ENCODE measurements around the gene SPNS2. TPM values are rescaled to one million over a fixed set of nuclear protein-coding genes. Genes with fewer than 3 reads are reported as not detected.

SPNS2 gene
- total RNA-seq, 1 donor, result 0.43 TPM

DNA sequence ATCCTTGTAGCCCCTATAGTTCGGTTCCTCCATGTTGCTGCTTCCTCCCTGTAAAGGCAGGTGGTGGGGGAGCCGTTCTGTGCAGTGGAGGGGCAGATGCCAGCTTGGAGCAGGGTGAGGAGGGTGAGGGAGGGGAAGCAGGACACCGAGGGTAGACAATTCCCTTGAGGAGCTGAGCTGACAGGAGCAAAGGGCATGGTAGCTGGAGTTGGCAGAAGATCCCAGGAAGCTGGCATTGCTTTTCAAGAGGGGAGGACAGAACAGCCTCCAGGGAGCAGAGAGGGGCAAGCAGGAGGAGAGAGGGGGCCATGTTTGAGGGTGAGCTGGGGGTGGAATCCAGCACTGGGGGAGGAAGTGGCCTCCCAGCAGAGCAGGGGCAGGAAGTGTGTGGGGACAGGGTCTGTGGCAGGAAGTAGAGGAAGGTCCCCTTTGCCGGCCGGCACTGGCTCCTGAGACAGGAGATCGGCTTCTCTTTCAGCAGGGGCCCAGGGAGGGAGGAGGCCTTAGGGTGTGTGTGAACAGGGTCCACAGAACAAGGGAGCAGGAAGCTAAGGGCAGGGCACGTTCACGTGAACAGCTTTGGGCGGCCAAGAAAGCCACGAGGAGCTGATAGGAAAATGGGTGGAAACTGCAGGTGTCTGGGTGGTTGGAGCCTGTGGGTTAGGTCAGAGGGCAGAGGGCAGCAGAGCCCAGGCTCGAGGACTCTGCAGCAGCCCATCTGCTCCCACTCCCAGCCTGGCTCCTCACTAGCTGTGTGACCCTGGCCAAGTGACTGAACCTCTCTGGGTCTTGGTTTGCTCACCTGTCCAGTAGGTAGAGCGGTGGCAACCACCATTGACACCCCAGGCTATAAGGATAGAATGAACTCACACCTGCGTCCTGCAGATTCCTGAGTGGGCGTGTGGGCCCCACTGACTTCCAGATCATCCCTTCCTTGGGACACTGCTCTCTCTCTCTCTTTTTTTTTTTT, 17.5 kb upstream of the SPNS2 start:
- no peak overlapping the region for H3K4me3 ChIP-seq (ENCODE audit: low read depth, low read length)
- DNase-seq (ENCODE audit: low read depth), result no peak
- TF ChIP-seq, protein P1, sequence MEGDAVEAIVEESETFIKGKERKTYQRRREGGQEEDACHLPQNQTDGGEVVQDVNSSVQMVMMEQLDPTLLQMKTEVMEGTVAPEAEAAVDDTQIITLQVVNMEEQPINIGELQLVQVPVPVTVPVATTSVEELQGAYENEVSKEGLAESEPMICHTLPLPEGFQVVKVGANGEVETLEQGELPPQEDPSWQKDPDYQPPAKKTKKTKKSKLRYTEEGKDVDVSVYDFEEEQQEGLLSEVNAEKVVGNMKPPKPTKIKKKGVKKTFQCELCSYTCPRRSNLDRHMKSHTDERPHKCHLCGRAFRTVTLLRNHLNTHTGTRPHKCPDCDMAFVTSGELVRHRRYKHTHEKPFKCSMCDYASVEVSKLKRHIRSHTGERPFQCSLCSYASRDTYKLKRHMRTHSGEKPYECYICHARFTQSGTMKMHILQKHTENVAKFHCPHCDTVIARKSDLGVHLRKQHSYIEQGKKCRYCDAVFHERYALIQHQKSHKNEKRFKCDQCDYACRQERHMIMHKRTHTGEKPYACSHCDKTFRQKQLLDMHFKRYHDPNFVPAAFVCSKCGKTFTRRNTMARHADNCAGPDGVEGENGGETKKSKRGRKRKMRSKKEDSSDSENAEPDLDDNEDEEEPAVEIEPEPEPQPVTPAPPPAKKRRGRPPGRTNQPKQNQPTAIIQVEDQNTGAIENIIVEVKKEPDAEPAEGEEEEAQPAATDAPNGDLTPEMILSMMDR (IDR thresholded peaks at IDR 0.05; ENCODE audit: insufficient read depth, low read depth, low read length), result no peak

DNA sequence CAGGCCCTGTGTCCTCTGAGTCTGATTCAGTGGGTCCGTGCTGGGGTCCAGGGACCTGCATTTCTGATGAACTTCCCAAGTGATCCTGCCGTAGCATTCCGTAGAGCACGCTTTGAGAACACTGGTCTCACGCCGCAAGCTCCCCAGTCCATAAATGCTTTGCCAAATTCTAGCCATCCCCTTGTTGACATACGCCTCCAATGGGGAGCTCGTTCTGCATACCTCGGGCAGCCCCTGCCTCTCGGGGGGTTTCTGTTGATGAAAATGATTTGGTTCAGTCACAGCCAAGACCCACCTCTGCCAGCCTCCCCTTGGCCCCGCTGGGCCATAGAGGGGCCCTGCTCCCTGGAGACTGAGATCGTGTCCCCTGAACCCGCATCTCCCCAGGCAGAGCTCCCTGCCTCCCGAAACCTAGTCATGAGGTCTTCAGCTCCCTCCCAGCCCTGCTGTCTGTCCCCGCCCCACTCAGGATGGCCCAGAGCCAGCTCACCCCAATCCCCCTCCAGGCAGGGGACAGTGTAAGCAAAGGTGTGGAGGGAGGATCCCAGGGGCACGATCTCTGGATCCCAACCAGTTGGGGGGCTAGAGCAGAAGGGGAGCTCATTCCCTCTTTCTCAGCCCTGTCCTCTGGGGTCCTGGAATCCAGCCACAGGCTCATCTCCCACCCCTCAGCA, 16.2 kb upstream of the SPNS2 start:
- no peak for DNase-seq (ENCODE audit: low read depth)
- H3K4me3 ChIP-seq (ENCODE audit: low read depth, low read length), result no peak overlapping the region
- TF ChIP-seq, protein P1 (IDR thresholded peaks at IDR 0.05; ENCODE audit: insufficient read depth, low read depth, low read length), result no peak

DNA sequence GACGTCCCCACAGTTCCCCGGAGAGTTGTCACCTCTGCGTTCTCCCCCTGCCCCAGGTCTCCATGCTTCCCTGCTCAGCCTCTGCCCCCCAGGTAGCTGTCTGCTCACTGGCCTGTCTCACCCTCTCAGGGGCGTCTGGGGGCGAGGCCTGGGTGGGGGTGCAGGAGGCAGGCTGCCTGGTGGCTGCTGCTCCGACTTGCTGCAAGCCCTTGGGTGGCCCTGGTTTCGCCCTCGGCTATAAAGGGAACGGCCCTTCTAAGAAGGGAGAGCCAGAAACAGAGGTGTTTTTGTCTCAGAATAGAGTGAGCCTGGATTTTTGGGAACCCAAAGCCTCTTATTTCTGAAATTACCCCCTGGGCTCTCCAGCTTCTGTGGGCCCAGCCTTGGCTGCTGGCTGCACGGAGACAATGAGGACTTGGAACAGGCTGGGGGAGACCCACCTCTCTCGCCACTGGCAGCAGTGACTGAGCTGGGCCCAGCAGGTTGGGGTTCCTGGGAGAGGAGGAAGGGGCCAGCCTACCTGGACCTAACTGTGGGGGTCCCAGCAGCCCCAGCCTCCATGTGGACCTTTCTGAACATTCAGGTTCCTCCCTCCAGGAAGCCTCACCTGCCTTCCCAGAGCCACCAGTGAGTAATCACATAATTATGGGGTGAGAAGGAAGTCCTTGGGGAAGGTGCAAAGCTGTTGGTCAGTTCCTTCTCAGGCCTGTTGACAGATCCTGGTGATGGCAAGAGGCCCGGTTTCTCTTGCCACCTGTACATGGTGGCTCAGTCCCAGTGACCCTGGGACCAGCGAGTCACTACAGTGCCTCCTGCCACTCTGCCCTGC, 15.5 kb upstream of the SPNS2 start:
- no peak for DNase-seq (ENCODE audit: low read depth)
- H3K4me3 ChIP-seq (ENCODE audit: low read depth, low read length), result no peak overlapping the region
- TF ChIP-seq, protein P1 (IDR thresholded peaks at IDR 0.05; ENCODE audit: insufficient read depth, low read depth, low read length), result no peak

DNA sequence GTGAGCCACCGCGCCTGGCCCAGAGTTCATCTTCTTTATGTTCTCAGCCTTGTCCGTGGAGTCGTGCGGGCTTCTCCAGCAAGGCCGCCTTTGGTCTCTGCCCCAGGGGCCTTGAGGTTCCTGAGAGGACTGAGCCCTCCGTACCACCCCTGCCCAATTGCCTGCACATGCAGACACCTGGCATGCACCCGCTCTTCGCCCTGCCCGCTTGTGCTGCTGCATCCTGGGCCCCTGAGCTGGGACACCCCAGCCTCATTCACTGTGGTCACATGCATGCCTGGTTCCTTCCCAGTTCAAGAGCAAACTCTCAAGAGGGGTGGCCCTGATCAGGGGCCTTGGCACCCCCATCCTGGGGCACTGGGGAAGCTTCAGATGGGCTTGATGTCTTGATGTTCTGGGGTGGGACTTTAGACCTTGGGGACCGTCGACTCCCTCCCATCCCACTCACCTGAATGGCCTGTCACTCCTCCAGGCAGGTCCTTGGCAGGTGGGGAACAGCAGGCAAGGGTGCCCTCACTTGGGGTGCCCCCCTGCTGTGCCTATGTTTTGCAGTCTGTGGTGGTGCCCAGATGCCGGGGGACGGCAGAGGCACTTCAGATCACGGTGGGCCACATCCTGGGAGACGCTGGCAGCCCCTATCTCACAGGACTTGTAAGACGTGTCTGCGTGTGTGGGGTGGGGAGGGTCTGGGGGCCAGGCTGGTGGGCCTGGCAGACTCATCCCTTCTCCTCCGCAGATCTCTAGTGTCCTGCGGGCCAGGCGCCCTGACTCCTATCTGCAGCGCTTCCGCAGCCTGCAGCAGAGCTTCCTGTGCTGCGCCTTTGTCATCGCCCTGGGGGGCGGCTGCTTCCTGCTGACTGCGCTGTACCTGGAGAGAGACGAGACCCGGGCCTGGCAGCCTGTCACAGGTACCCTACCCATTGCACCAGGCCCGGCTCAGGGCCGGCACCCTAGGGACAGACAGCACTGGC, 12.7 kb upstream of the SPNS2 start:
- no peak overlapping the region for H3K4me3 ChIP-seq (ENCODE audit: low read depth, low read length)
- TF ChIP-seq, protein P1 (IDR thresholded peaks at IDR 0.05; ENCODE audit: insufficient read depth, low read depth, low read length), result no peak
- DNase-seq (ENCODE audit: low read depth), result no peak

DNA sequence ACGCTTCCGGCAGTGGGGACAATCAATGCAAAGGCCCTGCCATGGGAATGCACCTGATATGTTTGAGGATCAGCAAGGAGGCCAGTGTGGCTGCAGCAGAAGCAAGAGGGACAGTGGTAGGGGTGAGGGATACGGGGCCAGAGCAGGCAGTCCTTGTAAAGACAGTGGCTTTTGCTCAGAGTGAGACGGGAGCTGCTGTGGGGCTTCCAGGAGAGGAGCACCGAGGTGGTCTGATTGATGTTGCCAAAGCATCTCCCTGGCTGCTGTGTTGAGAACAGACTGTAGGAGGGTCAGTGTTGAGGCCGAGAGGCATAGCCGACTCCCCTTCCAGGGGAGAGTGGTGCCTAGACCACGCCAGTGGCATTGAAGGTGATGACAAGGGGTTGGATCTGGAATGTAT, 11.4 kb upstream of the SPNS2 start:
- TF ChIP-seq, protein P1 (IDR thresholded peaks at IDR 0.05; ENCODE audit: insufficient read depth, low read depth, low read length), result no peak
- H3K4me3 ChIP-seq (ENCODE audit: low read depth, low read length), result no peak overlapping the region
- DNase-seq (ENCODE audit: low read depth), result no peak
